Myocyte (in vitro differentiated cells): ENCODE measurements around the gene DALRD3. TPM values are rescaled to one million over a fixed set of nuclear protein-coding genes. Genes with fewer than 3 reads are reported as not detected.
A peak's percentile ranks its signal among the peaks of the same experiment; 100 is the strongest.
"Not testable (repeated sequence)": the region's sequence is repeated elsewhere in the genome, so short reads cannot be mapped to it uniquely, and the experiment has no call there.

Experiments
- DNase-seq: peaks from one replicate; pipeline ENCODE4 v3.0.0-alpha.2; 2012; ENCODE audit warnings: low read depth
- total RNA-seq: library from RNA; depleted of rRNA; stranded (reverse); fragments of >200 nt; gene quantifications from 2 replicates; pipeline ENCODE4 v1.2.3, GENCODE V29; 2014

Gene DALRD3
- total RNA-seq, 1 donor from 2014 or later, result 42.8 TPM

DNA sequence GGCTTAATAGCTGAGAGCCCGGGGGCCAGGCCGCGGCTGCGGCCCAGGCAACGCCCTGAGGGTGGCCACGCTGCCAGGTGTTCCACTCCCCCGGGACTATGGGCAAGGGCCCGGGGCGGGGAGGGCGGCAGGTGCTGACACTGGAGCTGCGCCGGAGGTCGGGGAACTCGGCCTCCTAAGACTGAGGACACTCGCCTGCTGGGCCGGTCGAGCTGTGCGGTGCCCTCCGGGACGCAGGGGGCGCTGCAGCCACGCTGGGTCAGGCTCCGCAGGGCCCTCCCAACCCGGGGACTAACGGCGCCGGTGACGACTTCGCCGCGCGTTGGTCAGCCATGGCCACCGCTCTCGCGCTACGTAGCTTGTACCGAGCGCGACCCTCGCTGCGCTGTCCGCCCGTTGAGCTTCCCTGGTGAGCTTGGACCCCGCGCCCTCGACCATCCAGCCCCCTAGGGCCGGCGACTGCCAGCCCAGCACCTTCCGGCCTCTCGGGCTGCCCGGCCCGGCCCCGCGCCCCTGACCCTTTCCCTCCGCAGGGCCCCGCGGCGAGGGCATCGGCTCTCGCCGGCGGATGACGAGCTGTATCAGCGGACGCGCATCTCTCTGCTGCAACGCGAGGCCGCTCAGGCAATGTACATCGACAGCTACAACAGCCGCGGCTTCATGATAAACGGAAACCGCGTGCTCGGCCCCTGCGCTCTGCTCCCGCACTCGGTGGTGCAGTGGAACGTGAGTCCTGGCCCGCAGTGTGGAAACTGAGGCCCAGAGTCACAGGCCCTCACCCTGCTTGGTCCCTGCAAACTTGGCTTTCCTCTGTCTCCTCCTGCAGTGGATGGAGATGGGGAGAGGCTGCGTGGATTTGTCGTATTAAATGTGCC lies 3.7 kb upstream of the DALRD3 start, which contains the start of gene NDUFAF3:
Gene NDUFAF3, plus strand, starts transcription at position 309 of the 875 bp plus-strand sequence. Its CDS starts 24 bp downstream, at position 333.
- peak; percentile 98 for DNase-seq

DNA sequence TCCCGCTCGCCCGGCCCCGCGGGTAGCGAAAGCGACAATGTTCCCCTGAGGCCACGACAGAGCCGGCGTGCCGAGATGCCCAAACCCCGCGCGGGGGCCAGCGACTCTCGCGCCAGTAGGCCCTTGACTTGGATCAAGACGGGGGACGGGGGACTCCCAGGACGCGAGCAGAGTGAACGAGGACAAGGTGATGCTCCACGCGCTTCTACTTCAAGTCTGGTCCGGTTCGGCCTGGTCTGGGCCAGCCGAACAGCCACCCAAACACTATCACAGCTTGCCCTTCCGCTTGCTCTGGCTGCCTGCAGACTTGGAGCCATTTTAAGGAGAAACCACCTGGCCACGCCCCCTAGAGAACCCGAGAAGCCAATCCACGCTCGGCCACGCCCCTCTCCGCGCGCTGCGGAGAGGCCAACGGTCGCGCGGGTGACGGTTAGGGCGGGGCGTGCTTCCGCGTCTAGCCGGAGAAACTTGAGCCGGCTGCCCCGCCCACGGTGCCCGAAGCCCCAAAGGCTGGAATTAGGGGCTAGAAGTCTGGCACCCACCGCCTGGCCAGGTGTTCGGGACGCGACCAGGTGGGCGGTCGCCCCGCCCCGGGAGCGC lies 2.9 kb upstream of the DALRD3 start:
- peak; percentile 99 for DNase-seq

DNA sequence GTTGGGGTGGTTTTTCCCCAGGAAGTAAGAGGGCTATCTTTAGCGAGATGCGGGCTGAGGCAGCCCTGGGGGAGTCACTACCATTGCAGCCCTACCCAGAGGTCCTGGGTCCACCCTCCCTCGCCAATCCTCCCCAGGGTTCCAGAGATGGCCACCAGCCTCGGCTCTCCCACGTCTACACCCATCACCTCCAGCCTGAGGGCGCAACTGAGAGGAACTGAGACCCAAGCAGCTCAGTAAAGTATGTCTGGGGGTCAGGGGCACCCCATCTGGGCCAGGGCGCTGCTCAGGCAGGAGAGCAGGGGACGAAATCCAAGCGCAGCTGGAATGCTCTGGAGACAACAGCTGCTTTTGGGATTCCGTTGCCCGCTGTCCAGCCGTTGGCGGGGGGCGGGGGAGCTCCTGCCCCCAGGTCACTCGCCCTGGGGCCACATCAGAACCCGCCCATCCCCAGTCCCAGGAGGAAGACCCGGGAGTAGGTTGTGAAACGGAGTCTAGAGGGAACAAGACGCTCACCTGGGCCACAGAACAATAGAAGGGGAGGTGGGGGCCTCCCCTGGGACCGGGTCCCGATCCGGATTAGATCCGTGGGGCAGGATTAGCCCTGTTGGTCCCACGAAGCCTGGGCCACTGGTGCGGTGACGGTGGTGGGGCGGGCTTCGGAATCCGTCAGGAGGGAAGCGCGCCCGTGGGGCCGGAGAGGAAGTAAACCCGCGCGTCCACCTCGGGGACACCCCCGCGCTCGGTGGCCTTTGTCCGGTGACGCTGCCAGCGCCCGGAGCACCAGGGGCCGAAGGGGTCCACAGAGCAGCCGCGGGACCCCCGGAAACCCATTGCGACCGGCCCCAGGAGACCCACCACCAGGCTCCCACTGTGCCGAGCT lies 2.2 kb upstream of the DALRD3 start:
- peak; percentile 62 for DNase-seq

DNA sequence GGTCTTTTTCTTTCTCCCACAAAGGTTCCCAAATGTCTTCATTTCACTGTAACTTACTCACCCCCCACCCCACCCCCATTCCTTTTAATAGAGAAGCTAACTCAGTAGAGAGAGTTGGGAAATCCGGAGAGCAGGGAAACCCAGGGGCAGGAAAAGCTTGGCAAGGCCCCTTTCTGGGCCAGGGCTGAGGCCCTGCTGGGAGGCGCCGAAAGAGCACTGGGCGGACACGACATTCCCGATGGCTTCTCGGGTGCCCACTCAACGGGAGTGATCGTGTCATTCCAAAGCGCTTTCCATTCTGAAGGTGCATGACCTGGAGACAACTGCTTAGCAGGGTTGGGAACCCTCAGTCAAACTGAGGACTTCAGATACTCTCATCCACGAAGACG lies 1.6 kb upstream of the DALRD3 start:
- no peak for DNase-seq

DNA sequence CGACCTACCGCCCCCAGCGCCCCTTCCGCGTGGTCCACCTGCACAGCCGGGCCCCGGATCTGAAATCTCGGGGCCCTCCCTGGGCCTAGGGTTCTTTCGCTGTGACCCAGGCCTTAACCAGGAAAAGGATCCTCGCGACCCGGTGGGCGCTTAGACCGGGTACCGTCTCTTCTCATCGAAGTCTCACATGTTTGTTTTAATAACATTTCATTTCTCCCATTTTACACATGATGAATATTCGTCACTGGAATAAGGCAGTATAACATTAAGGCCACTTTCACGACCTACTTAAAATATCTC lies 277 bp upstream of the DALRD3 start:
- DNase-seq, result no peak

DNA sequence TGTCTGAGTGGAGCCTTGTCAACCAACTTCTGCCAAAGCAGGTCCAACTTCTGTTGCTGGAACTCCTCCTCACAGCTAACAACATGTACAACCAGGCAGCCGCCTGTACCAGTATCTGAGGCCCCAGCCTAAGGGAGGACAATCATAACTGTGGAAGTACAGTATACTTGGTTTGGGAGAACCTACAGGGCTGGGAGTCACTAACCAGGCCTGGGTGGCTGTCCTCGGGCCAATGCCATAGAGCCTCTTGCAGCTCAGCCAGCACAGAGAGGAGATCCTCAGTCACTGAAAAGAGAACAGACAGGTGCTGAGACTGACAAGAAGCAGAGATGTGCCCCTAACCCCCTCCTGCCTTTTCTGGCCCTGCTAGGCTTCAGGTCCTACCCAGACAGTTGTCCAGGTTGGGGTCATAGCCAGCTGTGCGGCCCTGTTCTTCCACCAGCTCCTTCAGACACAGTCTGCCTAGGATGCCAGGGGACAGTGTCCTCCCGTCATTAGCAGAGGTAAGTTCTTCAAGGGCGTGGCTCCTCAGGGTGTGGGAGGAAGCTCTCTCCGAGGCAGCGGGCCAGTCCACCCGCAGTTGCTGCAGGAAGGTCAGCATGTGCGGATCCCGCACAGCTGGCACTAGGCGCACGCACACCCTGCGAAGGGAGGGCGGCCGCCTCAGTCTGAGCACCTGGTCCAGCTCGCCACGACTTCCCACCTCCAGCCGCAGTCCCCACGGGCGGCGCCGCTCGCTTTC lies 980 bp downstream of the DALRD3 start:
- peak; percentile 55 for DNase-seq

DNA sequence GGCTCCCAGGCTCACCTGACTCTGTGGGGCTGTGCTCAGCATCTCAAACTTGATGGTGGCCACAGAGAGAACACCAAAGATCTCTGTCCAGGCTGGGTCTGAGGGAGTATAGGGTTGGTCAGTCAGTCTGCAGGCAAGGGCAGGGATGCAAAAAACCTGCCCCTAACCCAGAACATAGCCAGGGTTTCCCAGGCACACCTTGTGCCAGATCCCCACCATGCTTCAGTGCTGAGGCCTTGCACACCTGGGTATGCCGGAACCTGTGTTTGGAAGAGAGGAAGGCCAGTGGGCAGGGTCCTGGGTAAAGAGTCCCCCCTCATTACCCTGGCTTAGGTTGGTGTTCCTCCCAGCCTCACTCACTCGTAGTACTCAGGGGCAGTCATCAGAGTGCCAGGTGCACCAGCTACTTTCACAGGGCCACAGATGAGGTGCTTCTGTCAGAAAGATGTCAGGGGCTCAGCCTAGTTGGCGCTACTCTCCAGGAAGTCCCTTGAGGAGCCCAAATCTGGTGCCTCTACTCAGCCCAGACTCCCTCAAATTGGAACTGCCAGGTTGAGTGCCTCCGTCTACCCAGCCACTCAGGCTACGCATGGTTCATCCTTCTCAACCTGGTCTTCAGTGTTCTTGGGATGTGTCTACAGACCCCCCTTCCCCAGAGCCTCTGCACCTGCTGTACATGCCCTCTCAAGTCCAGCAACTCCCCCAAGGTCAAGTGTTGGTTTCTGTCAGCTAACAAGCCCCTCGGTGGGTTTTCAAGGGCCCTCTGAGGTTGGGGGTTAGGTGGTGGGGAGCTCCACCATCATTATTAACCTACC lies 1.8 kb downstream of the DALRD3 start:
- no peak for DNase-seq

DNA sequence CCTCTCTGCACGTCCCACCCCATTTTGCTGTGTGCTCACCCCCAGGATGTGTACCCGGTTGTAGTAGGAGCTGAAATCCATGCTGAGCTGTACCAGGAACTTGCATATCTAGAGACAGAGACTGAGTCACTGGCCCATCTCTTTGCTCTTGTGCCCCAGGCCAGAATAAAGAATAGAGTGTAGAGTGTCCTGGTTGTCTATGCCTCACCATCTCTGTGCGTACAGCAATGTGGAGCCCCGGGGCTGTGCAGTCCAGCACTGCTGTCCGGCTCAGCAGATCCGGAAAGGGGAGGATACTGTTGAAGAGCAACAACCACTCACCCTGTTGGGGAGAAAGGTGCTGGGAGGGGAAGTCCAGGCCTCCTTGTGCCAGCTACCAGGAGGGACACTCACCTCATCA lies 2.6 kb downstream of the DALRD3 start:
- DNase-seq, result no peak

DNA sequence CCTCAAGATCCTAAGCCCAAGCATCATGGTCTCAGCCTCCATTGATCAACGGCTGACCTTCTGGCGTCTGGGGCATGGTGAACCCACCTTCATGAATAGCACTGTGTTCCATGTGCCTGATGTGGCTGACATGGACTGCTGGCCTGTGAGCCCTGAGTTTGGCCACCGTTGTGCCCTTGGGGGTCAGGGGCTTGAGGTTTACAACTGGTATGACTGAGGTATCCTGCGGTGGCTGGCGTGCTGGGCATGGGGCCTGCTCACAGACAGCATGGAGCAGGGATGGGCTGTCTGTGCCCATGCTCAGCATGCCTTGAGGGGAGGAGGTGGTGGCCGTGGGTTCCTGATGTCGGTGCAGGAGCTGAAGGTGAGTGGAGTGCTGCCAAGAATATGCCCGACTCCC lies 3.3 kb downstream of the DALRD3 start:
- no peak for DNase-seq

DNA sequence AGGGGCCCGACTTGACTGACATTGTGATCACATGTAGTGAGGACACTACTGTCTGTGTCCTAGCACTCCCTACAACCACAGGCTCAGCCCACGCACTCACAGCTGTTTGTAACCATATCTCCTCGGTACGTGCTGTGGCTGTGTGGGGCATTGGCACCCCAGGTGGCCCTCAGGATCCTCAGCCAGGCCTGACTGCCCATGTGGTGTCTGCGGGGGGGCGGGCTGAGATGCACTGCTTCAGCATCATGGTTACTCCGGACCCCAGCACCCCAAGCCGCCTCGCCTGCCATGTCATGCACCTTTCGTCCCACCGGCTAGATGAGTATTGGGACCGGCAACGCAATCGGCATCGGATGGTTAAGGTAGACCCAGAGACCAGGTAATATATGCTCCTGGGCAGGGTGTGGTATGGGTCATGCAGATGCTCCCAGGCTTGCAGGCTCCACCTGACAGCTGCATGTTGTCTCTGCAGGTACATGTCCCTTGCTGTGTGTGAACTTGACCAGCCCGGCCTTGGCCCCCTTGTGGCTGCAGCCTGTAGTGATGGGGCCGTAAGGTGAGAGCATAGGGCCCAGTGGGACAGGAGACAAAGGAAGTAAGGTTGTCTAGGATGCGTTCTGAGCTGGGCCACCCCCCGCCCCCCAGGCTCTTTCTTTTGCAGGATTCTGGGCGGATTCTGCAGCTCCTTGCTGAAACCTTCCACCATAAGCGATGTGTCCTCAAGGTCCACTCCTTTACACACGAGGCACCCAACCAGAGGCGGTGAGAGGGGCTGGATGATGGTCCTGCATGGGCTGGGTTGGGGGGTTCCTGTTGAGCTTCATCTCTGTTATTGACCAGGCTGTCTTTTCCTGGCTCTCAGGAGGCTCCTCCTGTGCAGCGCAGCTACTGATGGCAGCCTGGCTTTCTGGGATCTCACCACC lies 4.4 kb downstream of the DALRD3 start:
- peak; percentile 89 for DNase-seq

DNA sequence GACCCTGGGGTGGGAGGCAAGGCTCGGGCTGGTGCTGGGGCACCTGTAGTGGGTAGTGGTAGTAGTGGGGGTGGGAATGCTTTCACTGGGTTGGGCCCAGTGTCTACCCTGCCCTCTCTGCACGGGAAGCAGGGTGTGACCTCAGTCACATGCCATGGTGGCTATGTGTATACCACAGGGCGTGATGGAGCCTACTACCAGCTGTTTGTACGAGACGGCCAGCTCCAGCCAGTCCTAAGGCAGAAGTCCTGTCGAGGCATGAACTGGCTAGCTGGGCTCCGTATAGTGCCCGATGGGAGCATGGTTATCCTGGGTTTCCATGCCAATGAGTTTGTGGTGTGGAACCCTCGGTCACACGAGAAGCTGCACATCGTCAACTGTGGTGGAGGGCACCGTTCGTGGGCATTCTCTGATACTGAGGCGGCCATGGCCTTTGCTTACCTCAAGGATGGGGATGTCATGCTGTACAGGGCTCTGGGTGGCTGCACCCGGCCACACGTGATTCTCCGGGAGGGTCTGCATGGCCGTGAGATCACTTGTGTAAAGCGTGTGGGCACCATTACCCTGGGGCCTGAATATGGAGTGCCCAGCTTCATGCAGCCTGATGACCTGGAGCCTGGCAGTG lies 5.2 kb downstream of the DALRD3 start:
- DNase-seq, result peak; percentile 92

DNA sequence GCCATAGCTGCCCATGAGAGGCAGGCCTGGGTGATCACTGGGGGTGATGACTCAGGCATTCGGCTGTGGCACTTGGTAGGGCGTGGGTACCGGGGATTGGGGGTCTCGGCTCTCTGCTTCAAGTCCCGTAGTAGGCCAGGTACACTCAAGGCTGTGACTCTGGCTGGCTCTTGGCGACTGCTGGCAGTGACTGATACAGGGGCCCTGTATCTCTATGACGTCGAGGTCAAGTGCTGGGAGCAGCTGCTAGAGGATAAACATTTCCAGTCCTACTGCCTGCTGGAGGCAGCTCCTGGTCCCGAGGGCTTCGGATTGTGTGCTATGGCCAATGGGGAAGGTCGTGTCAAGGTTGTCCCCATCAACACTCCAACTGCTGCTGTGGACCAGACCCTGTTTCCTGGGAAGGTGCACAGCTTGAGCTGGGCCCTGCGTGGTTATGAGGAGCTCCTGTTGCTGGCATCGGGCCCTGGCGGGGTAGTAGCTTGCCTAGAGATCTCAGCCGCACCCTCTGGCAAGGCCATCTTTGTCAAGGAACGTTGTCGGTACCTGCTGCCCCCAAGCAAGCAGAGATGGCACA lies 5.9 kb downstream of the DALRD3 start:
- DNase-seq, result peak; percentile 78

DNA sequence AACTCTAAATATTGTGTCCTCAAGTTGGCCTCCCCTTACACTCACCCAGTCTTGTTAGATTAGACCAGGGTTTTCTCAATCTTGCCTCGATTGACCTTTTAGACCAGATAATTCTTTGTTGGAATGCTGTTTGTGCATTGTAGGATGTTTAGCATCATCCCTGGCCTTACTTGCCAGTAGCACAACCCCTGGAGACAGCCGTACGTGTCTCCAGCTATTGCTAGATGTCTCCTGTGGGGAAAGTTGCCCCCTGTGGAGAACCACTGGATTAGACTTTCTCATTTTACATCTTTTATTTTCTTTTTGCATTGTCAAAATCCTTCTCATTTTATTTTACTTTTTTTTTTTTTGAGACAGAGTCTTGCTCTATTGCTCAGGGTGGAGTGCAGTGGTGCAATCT lies 9.0 kb downstream of the DALRD3 start:
- DNase-seq, result no peak

DNA sequence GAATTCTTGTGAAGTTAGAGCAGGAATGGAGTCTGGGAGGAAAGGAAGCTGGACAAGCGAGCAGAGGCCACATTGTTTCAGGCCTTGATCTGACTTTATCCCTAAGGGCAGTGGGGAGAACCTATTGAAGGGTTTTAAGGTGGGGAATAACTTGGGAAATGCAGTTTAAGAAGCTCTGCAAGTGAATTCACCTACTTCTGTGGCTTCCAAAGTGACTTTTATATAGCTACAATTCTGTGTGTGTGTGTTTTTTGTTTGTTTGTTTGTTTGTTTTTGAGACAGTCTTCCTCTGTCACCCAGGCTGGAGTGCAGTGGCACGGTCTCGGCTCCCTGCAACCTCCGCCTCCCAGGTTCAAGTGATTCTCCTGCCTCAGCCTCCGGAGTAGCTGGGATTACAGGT lies 9.8 kb downstream of the DALRD3 start:
- not testable (repeated sequence) for DNase-seq

DNA sequence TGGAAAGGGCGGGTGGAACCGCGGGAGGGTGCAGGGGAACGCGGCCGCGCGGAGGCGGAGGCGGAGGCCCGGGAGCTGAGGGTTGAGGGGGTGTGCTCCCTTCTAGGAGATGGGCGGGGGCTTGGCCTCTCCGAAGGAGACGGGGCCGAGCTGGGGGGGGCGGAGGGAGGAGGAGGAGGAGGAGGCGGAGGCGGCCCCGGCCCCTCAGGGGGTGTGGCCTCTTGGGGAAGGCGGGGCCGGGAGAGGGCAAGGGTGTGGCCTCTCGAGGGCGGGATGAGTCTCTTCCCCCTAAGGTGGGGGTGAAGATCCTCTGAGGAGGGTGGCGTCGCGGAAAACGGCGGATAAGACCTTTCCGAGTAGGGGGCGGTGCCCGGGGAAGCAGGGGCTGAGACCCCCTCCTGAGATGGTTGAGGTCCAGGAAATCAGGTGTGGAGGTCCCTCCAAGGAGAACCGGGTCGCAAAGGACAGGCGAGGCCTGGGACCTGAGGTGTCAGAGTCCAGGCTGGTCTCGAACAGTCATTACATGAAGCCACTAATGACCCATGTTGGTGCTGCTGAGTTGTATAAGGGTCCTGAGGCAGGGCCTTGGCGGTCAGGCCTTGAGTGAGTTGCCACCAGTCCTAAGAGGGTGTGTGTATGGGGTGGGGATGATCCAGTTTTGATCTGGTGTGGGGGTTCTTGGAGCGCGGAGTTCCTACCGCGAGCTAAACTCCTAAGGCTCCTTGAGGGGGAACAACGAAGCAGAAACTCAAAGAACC lies 10.4 kb downstream of the DALRD3 start:
- DNase-seq, result peak; percentile 88

DNA sequence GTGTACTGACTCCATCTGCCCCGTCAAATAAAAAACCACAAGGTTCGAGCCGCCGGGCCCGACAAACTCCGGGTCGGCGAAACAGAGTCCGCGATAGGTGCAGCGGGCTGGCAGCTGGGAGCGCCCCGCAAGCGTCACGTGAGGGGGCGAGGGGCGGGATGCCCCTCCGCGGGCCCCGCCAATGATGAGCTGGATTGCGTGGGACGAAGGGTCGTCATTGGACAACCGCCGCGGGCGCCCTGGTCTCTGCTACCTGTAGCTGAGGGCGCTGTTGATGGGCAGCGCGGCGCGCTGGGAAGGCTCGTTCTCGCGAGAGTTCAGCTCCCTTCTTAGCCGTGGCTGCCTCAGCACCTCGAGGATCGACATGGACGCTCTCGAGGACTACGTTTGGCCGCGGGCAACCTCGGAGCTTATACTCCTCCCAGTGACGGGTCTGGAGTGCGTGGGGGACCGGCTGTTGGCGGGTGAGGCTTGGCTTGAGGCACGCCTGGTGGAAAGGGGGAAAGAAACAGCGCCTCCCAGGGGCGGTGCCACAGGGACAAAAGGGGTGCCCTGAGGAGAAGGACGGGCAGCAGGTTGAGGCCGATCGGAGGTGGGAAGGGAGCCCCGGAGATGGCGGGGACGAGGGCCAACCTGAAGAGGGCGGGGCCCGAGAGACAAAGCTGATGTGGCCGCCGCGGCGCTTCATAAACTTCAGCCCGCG lies 11.2 kb downstream of the DALRD3 start, which contains the start of gene WDR6:
Gene WDR6, plus strand, starts transcription at position 324 of the 703 bp plus-strand sequence. Its CDS starts 41 bp downstream, at position 365.
- DNase-seq, result peak; percentile 98
